Measurements from ENCODE around the gene TREX2. TPM values are rescaled to one million over a fixed set of nuclear protein-coding genes. Genes with fewer than 3 reads are reported as not detected.

Gene TREX2
- total RNA-seq, 2 donors from 2014 or later = 0.94 TPM; not detected in 1

- no peak for TF ChIP-seq CTCF (IDR thresholded peaks at IDR 0.05)
- peaks cover 0 to 2% of the 10 kb centered on the region in 2 donors for H3K4me1 ChIP-seq
- no peak overlapping the region for H3K4me3 ChIP-seq
- no peaks in the 10 kb centered on the region for H3K9me3 ChIP-seq
- no peaks in the 10 kb centered on the region for H3K36me3 ChIP-seq
- no peaks in the 10 kb centered on the region for H3K27me3 ChIP-seq
- DNase-seq (ENCODE audit: low spot score) = no peak
- H3K27ac ChIP-seq = no peak overlapping the region
These were observed 28.9 kb downstream of the TREX2 start for GRCh38 chrX:153416781-153417450.

GRCh38 chrX:153414856-153415510, 30.9 kb downstream of the TREX2 start:
- Histone ChIP-seq H3K36me3 (no peaks in the 10 kb centered on the region), H3K27me3 (no peaks in the 10 kb centered on the region), H3K4me1 (peaks cover 0 to 7% of the 10 kb centered on the region in 2 donors), H3K4me3 (no peak overlapping the region), H3K9me3 (no peaks in the 10 kb centered on the region), H3K27ac (peak overlapping the region in 1 of 2 donors; percentile 61)
- no peak for TF ChIP-seq CTCF (IDR thresholded peaks at IDR 0.05)
- DNase-seq (ENCODE audit: low spot score) = no peak

- Histone ChIP-seq H3K27ac (no peak overlapping the region), H3K9me3 (no peaks in the 10 kb centered on the region), H3K36me3 (no peaks in the 10 kb centered on the region), H3K4me1 (peaks cover 0 to 7% of the 10 kb centered on the region in 2 donors), H3K27me3 (no peaks in the 10 kb centered on the region), H3K4me3 (no peak overlapping the region)
- TF ChIP-seq CTCF (IDR thresholded peaks at IDR 0.05) = no peak
- no peak for DNase-seq (ENCODE audit: low spot score)
These were observed 32.1 kb downstream of the TREX2 start for GRCh38 chrX:153413731-153414130.

GRCh38 chrX:153412746-153413720, 32.8 kb downstream of the TREX2 start:
- no peaks in the 10 kb centered on the region for H3K27me3 ChIP-seq
- TF ChIP-seq CTCF (IDR thresholded peaks at IDR 0.05) = no peak
- H3K27ac ChIP-seq = no peak overlapping the region
- H3K9me3 ChIP-seq = no peaks in the 10 kb centered on the region
- peaks cover 0 to 7% of the 10 kb centered on the region in 2 donors for H3K4me1 ChIP-seq
- DNase-seq (ENCODE audit: low spot score) = no peak
- H3K4me3 ChIP-seq = no peak overlapping the region
- H3K36me3 ChIP-seq = no peaks in the 10 kb centered on the region

- no peaks in the 10 kb centered on the region for H3K27me3 ChIP-seq
- peak overlapping the region; percentile 46 to 53 for H3K4me3 ChIP-seq
- no peak for DNase-seq (ENCODE audit: low spot score)
- H3K36me3 ChIP-seq = no peaks in the 10 kb centered on the region
- no peaks in the 10 kb centered on the region for H3K9me3 ChIP-seq
- H3K27ac ChIP-seq = no peak overlapping the region
- no peak for TF ChIP-seq CTCF (IDR thresholded peaks at IDR 0.05)
- H3K4me1 ChIP-seq = peaks cover 0 to 7% of the 10 kb centered on the region in 2 donors
These were observed 33.8 kb downstream of the TREX2 start for GRCh38 chrX:153411988-153412574.
